ENCODE measurements around the gene ABCC1. TPM values are rescaled to one million over a fixed set of nuclear protein-coding genes. Genes with fewer than 3 reads are reported as not detected.
"Not testable (repeated sequence)": the region's sequence is repeated elsewhere in the genome, so short reads cannot be mapped to it uniquely, and the experiment has no call there.

ABCC1 gene
- total RNA-seq, 1 experiment from 2014 or later, result 46.3 TPM

GRCh38 chr16:16099320-16099719, 149.9 kb downstream of the ABCC1 start:
- Mint-ChIP-seq H3K27ac (ENCODE audit: unreplicated experiment) (no peak overlapping the region), H3K4me1 (ENCODE audit: low read depth, unreplicated experiment) (peaks cover 7% of the 10 kb centered on the region)
- BruUV-seq (replicated peaks), result no TSS peak

GRCh38 chr16:16100631-16101030, 151.2 kb downstream of the ABCC1 start:
- CTCF ChIA-PET, result interaction anchor here (0.5 kb wide), 1 partner anchor 8 kb away, joined by 5 read pairs; no protein-coding TSS in a partner anchor
- BruUV-seq (replicated peaks), result no TSS peak
- TF ChIP-seq CTCF (IDR thresholded peaks at IDR 0.05; ENCODE audit: unreplicated experiment), result no peak
- no peak for DNase-seq
- Mint-ChIP-seq H3K4me1 (ENCODE audit: low read depth, unreplicated experiment) (peaks cover 7% of the 10 kb centered on the region), H3K27ac (ENCODE audit: unreplicated experiment) (no peak overlapping the region), H3K4me3 (ENCODE audit: low read depth, unreplicated experiment) (no peak overlapping the region), H3K9me3 (ENCODE audit: low read depth, unreplicated experiment) (no peaks in the 10 kb centered on the region), H3K36me3 (ENCODE audit: insufficient read depth, unreplicated experiment) (peaks cover 18% of the 10 kb centered on the region), H3K27me3 (ENCODE audit: unreplicated experiment) (no peaks in the 10 kb centered on the region)
- intact Hi-C loops (cut with micrococcal nuclease; ENCODE audit: unreplicated experiment), result no loop called here

More at GRCh38 chr16:16099320-16099719, 149.9 kb downstream of the ABCC1 start:
- TF ChIP-seq CTCF (IDR thresholded peaks at IDR 0.05; ENCODE audit: unreplicated experiment), result no peak
- Mint-ChIP-seq H3K9me3 (ENCODE audit: low read depth, unreplicated experiment) (no peaks in the 10 kb centered on the region), H3K4me3 (ENCODE audit: low read depth, unreplicated experiment) (no peak overlapping the region), H3K36me3 (ENCODE audit: insufficient read depth, unreplicated experiment) (peaks cover 18% of the 10 kb centered on the region), H3K27me3 (ENCODE audit: unreplicated experiment) (no peaks in the 10 kb centered on the region)
- DNase-seq, result no peak
- intact Hi-C loops (cut with micrococcal nuclease; ENCODE audit: unreplicated experiment), result no loop called here
- CTCF ChIA-PET, result interaction anchor here (0.6 kb wide), 1 partner anchor 694 kb away, joined by 5 read pairs; no protein-coding TSS in a partner anchor

- no peak overlapping the region for H3K27ac Mint-ChIP-seq (ENCODE audit: unreplicated experiment)
- H3K36me3 Mint-ChIP-seq (ENCODE audit: insufficient read depth, unreplicated experiment), result peaks cover 24% of the 10 kb centered on the region
- no peak for TF ChIP-seq CTCF (IDR thresholded peaks at IDR 0.05; ENCODE audit: unreplicated experiment)
- no TSS peak for BruUV-seq (replicated peaks)
- intact Hi-C loops (cut with micrococcal nuclease; ENCODE audit: unreplicated experiment), result no loop called here
- H3K4me1 Mint-ChIP-seq (ENCODE audit: low read depth, unreplicated experiment), result peaks cover 7% of the 10 kb centered on the region
- no peaks in the 10 kb centered on the region for H3K9me3 Mint-ChIP-seq (ENCODE audit: low read depth, unreplicated experiment)
- CTCF ChIA-PET, result no interaction called here
- H3K4me3 Mint-ChIP-seq (ENCODE audit: low read depth, unreplicated experiment), result no peak overlapping the region
- DNase-seq, result no peak
- no peaks in the 10 kb centered on the region for H3K27me3 Mint-ChIP-seq (ENCODE audit: unreplicated experiment)
These were observed 152.2 kb downstream of the ABCC1 start for GRCh38 chr16:16101585-16101984.

GRCh38 chr16:16102738-16103137, 153.3 kb downstream of the ABCC1 start:
- Mint-ChIP-seq H3K4me1 (ENCODE audit: low read depth, unreplicated experiment) (peaks cover 7% of the 10 kb centered on the region), H3K27me3 (ENCODE audit: unreplicated experiment) (no peaks in the 10 kb centered on the region), H3K9me3 (ENCODE audit: low read depth, unreplicated experiment) (no peaks in the 10 kb centered on the region), H3K4me3 (ENCODE audit: low read depth, unreplicated experiment) (no peak overlapping the region), H3K27ac (ENCODE audit: unreplicated experiment) (no peak overlapping the region), H3K36me3 (ENCODE audit: insufficient read depth, unreplicated experiment) (peaks cover 29% of the 10 kb centered on the region)
- BruUV-seq (replicated peaks), result no TSS peak
- no peak for DNase-seq
- CTCF ChIA-PET, result no interaction called here
- no peak for TF ChIP-seq CTCF (IDR thresholded peaks at IDR 0.05; ENCODE audit: unreplicated experiment)
- intact Hi-C loops (cut with micrococcal nuclease; ENCODE audit: unreplicated experiment), result no loop called here

- intact Hi-C loops (cut with micrococcal nuclease; ENCODE audit: unreplicated experiment); BruUV-seq (replicated peaks); H3K27me3 Mint-ChIP-seq (ENCODE audit: unreplicated experiment); DNase-seq; H3K9me3 Mint-ChIP-seq (ENCODE audit: low read depth, unreplicated experiment); H3K4me3 Mint-ChIP-seq (ENCODE audit: low read depth, unreplicated experiment); H3K27ac Mint-ChIP-seq (ENCODE audit: unreplicated experiment); H3K4me1 Mint-ChIP-seq (ENCODE audit: low read depth, unreplicated experiment): not testable (repeated sequence)
- CTCF ChIA-PET, result interaction anchor here (0.8 kb wide), 1 partner anchor 117 kb away, joined by 3 read pairs; no protein-coding TSS in a partner anchor
- H3K36me3 Mint-ChIP-seq (ENCODE audit: insufficient read depth, unreplicated experiment), result peaks cover 32% of the 10 kb centered on the region
These were observed 154.9 kb downstream of the ABCC1 start for GRCh38 chr16:16104132-16104803.

GRCh38 chr16:16104804-16105141, 155.4 kb downstream of the ABCC1 start:
- H3K4me1 Mint-ChIP-seq (ENCODE audit: low read depth, unreplicated experiment); BruUV-seq (replicated peaks); H3K9me3 Mint-ChIP-seq (ENCODE audit: low read depth, unreplicated experiment); H3K27me3 Mint-ChIP-seq (ENCODE audit: unreplicated experiment); DNase-seq; intact Hi-C loops (cut with micrococcal nuclease; ENCODE audit: unreplicated experiment); H3K4me3 Mint-ChIP-seq (ENCODE audit: low read depth, unreplicated experiment); H3K27ac Mint-ChIP-seq (ENCODE audit: unreplicated experiment): not testable (repeated sequence)
- peaks cover 28% of the 10 kb centered on the region for H3K36me3 Mint-ChIP-seq (ENCODE audit: insufficient read depth, unreplicated experiment)
- CTCF ChIA-PET, result interaction anchor here (0.6 kb wide), 1 partner anchor 544 kb away, joined by 5 read pairs; no protein-coding TSS in a partner anchor

Data from Calu3 (cell line).